Stimulated activated CD8-positive, alpha-beta memory T cell treated with anti-CD3 and anti-CD28 coated beads, Interleukin-12 subunit alpha, Interleukin-12 subunit beta, amount 100 ng/mL, for 24 hours (primary cell): Measurements from ENCODE around the gene LARP7.
"Not testable (repeated sequence)": the region's sequence is repeated elsewhere in the genome, so short reads cannot be mapped to it uniquely, and the experiment has no call there.

ENCODE experiments used
- DNase-seq: peaks from one replicate; pipeline ENCODE4 v3.0.0-alpha.2; 2020; ENCODE audit errors: extremely low read depth

LARP7 gene

DNA sequence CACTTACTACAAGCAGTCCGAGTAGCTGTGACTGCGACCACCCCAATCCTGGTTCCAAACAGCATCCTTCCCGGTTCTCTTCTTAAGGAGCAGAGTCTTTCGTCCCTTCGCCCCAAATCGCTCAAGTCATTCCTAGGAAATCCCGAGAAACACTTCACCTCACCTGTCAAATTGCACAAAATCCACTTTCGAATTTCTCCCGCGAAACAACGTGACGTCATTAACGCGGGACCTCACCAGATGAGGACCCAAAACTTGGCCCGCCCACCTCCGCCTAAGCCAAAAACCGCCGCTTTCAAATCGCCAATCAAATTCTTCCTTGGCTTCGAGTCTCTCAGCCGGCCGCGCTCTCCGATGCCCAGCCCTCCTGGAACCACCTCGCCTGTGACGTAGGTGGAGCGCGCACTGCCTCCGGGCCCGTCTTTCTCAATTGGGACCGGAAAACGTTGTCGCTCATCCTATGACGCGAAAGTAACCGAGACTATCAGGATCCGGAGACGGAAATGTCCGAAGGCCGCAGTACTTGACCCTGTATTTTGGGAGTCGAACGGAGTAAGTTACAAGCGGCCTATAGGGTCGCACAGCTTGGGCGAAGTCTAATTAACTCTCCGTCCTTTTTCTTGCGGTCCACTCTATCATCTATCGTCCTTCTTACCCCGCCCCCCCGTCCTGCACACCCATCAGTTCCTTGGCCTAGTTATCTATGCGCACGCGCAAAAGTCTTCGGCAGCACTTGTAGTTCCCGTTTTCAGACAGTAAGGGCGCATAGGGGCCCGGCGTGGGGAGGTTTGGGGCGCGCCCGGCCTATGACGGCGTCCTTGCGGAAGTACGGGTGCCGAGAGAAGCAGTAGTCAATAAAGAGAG, at the start of gene LARP7, which contains the start of gene ZGRF1:
LARP7 (plus strand) TSS at position 456 of the 864 bp plus-strand sequence. CDS start 7,527 bp downstream, outside the sequence.
ZGRF1 (minus strand) TSS at position 222 of the 864 bp plus-strand sequence. CDS start 3,733 bp downstream, outside the sequence.
- peak; percentile 93 for DNase-seq

DNA sequence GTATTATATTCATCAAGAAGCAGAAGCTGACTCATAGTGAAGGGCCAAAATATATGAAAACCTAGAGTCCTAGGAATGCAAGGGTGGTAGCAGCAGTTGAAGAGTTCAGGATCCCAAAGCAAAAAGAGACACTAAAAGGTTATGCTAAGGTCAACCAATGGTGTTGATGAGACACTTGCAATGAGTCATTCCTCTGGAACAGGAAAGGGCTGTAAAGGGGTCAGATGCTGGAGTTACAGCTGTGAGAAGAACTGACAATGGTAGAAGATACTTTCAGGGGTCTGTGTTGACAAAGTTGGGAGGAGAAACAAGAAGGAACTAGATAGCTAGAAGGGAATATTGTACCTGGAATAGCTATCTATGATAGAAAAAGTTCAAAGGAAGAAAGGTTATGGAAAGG, 47.7 kb upstream of the LARP7 start:
- DNase-seq = no peak

DNA sequence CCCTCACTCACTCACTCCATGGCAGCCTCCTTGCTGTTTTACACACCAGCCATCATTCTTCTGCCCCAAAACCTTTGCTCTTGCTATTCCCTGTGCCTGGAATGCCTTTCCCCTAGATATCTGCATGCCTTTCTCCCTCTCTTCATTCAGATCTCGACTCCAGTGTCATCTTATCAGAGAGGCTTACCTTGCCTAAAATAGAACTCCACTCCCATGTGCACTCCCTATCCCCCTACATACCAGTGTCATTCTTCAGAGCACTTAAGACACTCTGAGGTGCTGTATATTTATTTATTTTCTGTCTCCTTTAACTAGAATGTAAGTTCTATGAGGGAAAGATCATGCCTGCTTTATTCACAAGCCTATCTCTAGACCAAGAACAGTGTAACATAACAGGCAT, 45.4 kb upstream of the LARP7 start:
- DNase-seq = no peak

DNA sequence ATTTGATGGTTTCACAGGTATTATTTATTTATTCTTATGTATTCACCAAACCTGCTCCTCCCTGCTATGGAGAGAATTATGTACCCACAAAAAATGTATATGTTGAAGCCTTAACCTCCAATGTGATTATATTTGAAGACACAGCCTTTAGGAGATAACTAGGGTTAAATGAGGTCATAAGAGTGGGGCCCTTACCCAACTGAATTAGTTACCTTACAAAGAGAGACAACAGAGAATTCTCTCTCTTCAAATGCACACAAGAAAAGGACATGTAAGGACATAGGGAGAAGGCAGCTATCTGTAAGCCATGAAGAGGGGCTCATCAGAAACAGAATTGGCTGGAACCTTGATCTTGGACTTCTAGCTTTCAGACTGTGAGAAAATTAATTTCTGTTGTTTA, 44.2 kb upstream of the LARP7 start:
- DNase-seq = no peak

DNA sequence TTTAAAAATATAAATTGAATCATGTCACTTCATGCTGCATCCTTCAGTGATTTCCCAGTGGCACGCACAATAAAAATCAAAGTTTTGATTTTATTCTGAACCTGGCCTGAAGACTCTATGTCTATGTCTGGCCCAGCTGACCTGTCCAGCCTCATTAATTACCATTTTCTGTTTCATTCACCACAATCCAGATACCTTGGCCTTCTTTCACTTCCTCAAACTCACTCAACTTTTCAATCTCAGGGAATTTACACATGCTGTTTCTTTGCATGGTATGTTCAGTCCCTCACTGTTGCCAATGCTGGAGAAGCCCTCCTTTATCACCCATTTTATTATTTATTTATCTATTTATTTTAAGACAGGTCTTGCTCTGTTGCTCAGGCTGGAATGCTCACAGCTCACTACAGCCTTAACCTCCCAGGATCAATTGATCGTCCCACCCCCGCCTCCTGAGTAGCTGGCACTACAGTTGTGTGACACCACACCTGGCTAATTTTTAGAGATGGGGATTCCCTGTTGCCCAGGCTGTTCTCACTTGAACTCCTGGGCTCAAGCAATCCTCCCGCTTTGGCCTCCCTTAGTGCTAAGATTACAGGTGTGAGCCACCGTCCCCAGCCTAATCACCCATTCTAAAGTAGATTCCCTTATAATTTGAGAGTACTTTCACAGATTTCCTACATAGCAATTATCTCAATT, 43.4 kb upstream of the LARP7 start:
- DNase-seq = no peak

DNA sequence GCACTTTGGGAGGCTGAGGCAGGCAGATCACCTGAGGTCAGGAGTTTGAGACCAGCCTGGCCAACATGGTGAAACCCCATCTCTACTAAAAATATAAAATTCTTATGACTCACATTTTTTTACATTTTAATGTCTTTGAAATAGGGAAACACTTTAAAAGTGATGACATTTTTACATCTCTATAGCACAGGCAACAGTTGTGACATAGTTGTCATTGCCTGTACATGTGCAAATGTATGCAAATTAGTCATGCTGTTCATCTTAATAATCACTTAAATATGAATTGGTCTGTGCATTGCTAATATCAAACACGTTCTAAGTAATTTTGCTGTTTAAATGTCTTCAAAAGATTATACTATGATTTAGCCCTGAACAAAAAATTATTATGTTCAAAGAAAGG, 42.0 kb upstream of the LARP7 start:
- DNase-seq = no peak

DNA sequence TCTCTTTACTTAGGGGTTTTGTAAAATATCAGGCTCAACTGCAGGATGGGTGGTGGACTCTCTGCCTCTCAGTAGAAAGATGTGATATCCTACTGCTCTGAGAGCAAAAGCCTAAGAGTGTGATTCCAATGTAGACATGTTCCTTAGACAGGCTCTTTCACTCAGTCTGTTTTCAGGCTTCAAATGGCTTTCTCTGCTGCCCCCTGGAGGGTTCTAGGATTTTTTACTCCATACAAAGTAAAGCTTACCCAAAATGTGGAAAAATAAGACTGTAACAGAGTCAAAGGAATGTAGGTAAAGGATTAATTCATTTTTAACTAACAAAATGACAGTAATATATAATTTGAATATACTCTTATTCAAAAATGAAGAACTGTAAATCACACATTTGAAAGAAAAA, 32.4 kb upstream of the LARP7 start:
- DNase-seq = no peak

DNA sequence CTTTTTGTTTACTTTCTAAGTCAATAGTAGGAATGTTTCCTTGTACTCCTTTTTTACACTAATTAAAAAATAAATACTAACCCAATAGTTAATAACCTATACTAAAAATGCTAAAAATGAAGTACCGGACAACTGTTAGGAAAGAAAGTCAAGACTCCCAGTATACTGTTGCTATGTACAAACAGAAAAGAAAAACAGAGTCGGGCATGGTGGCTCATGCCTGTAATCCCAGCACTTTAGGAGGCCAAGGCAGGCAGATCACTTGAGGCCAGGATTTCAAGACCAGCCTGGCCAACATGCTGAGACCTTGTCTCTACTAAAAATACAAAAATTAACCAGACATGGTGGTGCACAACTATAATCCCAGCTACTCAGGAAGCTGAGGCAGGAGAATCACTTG, 24.1 kb upstream of the LARP7 start:
- not testable (repeated sequence) for DNase-seq

DNA sequence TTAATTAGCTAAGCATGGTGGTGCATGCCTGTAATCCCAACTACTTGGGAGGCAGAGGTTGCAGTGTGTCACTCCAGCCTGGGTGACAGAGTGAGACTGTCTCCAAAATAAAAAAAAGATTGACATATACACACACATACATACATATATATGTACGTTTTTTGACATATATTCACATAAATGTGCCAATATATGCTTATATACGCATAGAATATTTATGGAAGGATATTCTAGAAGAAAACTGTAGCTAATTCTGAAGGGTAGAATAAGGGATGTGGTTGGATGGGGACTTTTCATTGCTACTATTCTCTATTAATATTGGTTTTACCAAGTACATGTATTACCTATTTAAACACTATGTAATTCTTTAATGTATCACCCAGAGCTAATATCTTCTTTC, 20.0 kb upstream of the LARP7 start:
- DNase-seq = no peak

DNA sequence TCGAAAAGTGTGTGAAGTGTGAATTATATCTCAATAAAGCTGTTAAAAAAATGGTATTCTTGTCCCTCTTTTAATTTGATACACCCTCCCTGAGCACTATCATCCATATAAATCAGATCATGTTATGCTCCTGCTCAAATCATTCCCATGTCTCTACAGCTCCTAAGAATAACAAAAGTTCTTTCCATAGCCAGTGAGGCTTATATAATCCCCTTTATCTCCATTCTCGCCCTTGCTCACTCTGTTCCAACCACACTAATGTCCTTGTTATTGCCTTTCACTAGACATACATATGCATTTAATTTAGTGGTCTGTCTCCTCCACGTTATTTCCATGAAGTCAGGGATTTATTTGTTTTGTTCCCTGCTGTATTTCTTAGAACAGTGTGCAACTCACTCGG, 10.7 kb upstream of the LARP7 start:
- no peak for DNase-seq

DNA sequence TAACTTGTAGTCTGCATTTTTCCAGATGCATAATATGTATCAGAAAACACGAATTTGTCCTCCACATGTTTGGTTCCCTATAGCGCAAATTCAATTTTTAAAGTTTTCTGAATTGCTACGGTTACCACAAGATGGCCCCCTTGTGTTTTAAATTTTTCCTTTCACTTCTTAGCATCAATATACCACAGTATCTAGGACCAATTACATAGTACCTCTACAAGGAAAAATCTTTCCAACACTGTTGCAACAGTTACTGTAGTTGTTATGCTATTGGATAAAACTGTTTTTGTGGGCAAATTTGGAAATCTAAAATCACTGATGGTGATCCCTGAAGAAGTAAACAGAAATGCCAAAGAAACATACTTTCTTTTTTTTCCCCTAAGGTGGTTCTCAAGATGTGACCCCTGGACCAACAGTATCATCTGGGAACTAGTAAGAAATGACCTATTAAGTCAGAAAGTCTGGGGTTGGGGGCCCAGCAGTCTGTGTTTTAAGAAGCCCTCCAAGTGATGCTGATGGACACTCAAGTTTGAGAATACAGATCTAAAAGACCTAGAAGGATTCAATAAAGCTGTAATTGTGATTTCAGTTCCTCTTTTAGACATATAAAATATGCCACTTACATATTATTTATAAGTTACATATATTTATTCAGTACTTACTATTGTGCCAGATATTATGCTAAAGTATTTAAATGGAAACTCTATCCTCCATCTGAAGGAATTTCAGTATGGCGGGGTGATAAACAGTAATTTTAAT, 3.3 kb upstream of the LARP7 start:
- DNase-seq = no peak

DNA sequence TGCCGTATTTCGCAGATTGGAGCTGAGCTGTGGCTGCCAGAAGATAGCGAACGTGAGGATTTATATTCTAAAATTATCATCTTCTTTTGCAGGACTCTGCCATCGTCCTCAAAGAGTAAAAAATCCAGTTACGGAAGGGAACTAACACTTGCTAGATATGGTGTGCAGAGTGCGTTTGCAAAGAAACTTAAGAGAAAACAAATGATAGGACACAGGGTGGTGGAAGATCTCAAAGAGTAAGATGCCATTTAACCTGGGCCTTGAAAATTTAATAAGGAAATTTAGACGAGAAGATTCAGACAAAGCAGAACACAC, 566 bp downstream of the LARP7 start:
- DNase-seq = no peak

DNA sequence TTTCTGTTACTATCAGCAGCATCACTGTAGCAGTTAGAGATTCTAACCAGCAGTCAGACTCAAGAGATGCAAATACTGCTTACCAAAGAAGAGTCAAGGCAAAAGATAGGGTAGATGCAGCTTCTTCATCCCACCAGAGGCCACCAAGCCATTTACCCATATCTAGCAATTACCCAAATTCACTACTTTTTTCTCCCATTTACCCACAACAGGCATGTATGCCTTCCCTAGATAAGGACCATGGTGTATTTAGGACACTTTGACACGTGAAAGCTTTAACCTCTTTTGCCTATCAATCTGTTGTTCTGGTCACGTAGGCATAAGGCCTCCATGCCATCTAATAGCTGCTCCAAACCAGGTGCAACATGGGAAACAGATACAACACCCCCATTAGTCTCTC, 5.6 kb downstream of the LARP7 start:
- DNase-seq = no peak

DNA sequence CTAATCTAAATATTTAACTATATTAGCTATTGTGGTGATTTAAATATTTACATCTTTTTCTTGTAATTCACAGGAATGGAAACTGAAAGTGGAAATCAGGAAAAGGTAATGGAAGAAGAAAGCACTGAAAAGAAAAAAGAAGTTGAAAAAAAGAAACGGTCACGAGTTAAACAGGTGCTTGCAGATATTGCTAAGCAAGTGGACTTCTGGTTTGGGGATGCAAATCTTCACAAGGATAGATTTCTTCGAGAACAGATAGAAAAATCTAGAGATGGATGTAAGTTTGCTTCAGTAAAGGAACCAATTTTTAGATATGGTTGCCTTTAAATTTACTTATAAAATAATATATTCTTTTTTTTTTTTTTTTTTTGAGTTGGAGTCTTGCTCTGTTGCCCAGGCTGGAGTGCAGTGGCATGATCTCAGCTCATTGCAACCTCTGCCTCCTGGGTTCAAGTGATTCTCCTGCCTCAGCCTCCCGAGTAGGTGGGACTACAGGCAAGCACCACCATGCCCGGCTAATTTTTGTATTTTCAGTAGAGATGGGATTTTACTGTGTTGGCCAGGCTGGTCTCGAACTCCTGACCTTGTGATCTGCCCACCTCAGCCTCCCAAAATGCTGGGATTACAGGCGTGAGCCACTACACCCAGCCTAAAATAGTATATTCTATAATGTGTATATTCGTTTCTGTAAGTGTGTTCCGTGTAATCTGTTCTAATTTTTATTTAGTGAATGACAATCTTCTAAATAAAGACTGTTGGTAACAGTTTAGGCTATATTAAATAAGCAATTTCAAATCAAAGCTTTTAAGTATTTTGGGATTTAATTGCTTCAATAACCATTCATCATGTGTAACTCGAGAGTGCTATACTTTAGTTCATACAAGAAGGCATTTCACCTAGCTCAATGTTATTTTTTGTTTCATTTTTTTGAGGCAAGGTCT, 7.9 kb downstream of the LARP7 start:
- not testable (repeated sequence) for DNase-seq

DNA sequence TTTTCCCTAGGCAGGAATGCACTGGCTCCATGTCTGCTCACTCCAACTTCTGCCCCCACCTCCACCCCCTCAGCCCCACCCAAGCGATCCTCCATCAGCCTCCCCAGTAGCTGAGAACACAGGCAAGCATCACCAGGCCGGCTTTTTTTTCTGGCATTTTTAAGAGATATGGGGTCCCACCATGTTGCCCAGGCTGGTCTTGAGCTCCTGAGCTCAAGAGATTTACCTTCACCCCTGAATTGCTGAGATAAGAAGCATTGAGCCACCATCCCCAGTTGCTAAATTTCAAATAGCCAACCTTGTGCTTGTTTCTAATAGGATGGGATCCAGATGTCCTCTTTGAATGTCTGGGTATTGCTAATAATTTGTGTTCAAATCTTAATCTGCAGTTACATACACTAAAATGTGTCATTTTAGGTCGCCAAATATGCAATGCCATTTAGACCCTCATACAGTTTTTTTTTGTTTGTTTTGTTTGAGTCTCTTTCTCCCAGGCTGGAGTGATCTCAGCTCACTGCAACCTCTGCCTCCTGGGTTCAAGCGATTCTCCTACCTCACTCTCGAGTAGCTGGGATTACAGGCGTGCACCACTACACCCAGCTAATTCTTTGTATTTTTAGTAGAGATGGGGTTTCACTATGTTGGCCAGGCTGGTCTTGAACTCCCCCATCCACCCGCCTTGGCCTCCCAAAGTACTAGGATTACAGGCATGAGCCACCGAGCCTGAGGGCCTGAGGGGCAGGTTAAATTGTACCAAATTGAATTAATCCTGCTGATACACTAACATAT, 8.8 kb downstream of the LARP7 start:
- DNase-seq = no peak

DNA sequence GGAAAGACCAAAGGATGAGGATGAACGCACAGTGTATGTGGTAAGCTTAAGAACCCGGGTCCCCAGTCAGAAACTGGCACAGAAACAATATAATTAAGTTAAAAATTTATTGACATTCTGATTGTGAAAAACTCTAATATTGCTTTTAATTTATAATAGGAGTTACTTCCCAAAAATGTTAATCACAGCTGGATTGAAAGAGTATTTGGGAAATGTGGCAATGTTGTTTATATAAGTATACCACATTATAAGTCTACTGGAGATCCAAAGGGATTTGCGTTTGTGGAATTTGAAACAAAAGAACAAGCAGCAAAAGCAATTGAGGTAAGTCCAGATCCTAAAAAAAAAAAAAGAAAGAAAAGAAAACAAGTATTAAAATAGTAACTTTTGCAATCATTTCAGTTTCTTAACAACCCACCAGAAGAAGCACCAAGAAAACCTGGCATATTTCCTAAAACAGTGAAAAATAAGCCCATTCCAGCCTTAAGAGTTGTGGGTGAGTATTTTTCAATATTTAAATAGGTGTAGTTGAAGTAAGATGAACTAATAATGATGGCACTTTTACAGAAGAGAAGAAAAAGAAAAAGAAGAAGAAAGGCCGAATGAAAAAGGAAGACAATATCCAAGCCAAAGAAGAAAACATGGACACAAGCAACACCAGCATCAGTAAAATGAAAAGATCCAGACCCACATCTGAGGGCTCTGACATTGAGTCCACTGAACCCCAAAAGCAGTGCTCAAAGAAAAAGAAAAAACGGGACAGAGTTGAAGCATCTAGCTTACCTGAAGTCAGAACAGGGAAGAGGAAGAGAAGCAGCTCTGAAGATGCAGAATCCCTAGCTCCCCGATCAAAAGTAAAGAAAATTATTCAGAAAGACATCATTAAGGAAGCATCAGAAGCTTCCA, 9.9 kb downstream of the LARP7 start:
- DNase-seq = no peak

DNA sequence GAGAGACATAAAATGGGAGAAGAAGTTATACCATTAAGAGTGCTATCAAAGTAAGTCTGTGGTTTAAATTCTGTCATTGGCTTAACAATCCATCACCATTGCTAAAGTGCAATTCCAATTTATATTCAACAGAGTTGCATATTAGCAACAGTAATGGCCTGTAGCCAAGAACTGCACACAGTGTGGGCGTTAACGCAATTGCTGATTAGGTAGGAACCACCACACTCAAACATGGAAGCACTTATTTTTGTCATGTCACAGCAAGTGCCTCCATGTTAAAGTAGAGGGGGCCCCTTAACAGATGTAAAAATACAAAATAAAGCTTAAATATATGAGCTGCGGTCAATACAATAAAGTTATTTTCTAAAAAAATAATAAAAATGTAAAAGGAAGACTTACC, 10.8 kb downstream of the LARP7 start:
- DNase-seq = no peak

DNA sequence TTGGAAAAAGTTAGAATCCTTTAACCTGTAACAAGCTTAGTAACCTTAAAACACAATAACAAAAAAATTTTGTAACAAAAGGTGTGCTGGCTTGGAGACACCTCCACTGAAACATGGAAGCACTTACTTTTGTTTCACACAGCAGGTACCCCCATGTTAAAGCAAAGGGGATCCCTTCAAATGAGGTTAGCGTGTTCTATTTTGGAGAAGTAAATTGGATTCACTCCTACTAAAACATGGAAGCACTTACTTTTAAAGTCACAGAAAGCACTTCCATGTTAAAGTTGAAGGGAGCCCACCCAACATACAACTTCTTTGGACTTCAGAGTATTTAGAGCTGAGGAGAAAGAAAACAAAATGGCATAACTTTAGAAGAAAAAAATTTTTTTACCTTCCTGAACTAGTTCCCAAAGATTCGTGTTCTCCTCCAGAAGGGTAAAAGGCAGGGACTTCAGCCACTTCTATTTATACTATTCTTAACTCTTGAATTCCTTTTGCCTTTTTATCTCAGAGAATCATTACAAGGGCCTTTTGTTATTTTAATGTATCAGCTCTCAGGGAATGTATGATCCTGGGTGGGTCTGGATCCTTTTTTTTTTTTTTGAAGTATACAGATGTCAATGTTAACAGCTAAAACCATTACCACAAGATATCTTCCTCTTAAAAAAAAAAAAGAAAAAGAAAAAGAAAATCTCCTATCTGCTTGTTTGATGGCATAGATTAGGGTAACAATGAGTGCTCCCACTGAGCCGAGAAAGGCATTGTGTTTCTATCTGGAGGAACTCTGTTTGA, 11.5 kb downstream of the LARP7 start:
- DNase-seq = no peak

DNA sequence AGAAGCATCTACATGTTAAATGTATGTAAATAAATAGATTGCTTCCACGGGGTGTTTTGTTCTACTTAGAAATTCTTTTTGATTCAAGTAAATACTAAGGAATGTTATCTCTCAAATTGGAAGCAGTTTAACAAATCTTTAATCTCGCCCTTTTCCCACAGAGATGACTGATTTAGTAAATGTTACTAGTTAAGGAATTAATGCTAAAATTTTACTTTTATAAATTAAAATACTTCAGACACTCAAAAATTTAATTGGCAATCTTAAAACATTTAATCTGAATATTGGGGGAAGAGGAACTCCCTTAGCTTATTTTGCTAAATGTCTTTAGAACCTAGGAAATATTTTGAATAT, 12.1 kb downstream of the LARP7 start:
- DNase-seq = no peak
